ENCODE data around the gene CYP4F8.
"Not testable (repeated sequence)": the region's sequence is repeated elsewhere in the genome, so short reads cannot be mapped to it uniquely, and the experiment has no call there.

The CYP4F8 gene

DNA sequence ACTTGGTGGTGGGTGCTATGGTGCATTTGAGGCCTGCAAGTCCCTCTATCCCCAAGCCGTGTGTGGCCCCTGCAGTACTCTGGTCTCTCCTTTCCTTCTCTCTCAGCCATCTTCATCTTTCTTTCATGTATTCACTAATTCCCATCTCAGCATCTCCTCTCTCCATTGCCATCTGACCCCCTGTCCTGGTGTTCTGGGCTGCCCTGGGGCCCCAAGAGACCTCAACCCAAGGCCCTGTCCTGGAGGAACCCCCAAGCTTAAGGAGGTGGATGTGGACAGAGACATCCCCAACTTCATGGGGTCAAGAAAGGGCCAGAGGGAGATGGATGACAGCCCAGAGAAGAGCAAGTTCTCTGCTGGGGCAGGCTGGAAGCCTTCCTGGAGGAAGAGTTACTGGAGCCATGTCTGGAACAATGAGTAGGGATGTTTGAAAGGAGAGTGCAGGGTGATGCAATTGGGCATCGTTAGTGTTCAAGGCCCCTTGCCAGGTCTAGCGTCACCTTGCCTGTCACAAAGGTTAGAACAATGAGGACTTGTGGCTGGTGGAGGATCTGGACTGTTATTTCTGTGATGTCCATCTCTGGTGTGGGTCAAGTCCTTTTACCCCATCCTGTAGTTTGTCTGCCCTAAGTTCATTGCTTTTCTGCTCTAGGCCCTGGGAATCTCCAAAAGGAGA is 29.2 kb downstream of the CYP4F8 start:
- no peak for FAIRE-seq
- no peak for TF ChIP-seq POLR2A (IDR thresholded peaks at IDR 0.05; ENCODE audit: low read depth, low read length)
- no peak for DNase-seq (ENCODE audit: insufficient read length, low spot score)

DNA sequence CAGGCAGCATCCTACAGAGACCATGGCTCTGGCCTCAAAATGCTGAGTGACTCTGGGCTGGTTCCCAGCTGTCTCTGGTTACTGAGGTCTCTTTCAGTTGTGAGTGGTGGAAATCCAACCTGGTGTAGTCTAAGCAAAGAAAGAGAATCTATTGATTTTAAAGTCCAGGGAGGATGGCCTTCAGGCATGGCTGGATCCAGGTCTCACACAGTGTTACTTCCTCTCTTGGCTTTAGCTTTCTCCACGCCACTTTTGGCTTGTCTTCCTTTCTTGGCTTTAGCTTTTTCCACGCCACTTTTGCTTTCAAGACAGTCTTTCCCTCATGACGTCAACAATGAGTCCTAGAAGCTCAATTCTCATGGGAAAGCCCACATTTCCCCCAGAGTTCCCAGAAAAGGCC is 29.8 kb downstream of the CYP4F8 start:
- DNase-seq (ENCODE audit: insufficient read length, low spot score) (no peak), FAIRE-seq (no peak)
- no peak for TF ChIP-seq POLR2A (IDR thresholded peaks at IDR 0.05; ENCODE audit: low read depth, low read length)

DNA sequence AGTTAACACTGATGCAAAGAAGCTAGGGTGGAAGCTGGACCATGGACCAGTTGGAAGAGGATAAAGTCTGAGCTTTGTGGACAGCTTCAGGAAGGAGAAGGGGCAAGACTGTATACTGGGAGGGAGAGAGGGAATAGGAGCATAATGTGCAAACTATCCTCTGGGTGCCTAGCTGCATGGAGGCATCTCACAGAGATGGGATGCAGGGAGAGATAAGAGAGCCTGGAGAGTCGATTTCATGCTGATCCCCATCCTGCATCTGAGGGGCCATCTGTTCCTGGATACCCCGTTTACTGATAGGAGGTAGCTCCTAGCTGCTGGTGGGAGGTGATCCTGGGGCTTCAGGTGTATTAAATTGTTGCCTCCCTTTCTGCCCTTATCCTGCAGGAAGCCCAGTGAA is 34.5 kb downstream of the CYP4F8 start:
- DNase-seq (ENCODE audit: insufficient read length, low spot score), result no peak

DNA sequence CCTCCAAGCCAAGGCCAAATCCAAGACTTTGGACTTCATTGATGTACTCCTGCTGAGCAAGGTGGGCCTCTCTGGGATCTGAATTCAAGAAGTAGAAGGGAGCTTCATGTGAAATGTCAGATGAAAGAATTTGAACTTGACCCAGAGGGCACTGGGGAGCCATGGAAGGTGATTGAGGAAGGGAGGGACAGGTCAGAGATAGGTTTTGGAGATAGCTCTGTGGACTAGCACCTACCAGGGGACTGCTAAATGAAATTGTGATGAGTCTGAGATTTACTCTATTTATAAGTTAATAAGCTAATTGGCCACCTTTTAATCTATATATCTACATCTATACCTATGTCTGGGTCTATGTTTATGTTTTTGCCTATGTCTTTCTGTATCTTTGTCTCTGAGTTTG is 35.1 kb downstream of the CYP4F8 start:
- not testable (repeated sequence) for DNase-seq (ENCODE audit: insufficient read length, low spot score); FAIRE-seq

More for the DNA sequence above, 34.5 kb downstream of the CYP4F8 start:
- FAIRE-seq, result no peak
- TF ChIP-seq POLR2A (IDR thresholded peaks at IDR 0.05; ENCODE audit: low read depth, low read length), result no peak

DNA sequence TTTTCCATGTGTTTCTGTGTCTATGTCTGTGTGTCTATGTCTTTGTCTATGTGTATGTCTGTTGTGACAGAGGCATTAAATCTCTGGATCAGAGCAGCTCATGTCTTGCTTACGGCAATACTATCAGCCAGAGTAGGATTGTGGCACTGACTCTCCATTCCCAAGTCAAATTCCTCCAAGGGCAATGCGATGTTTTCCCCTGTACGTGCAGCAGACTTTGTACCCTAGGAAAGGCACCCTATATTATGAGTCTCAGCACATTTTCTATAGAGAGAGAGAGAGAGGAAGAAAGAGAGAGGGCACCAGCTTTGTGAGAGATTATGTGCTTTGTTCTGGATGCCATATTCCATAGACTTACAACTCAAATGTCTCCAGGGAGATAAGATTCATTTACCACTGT is 36.8 kb downstream of the CYP4F8 start:
- FAIRE-seq (no peak), DNase-seq (ENCODE audit: insufficient read length, low spot score) (no peak)

DNA sequence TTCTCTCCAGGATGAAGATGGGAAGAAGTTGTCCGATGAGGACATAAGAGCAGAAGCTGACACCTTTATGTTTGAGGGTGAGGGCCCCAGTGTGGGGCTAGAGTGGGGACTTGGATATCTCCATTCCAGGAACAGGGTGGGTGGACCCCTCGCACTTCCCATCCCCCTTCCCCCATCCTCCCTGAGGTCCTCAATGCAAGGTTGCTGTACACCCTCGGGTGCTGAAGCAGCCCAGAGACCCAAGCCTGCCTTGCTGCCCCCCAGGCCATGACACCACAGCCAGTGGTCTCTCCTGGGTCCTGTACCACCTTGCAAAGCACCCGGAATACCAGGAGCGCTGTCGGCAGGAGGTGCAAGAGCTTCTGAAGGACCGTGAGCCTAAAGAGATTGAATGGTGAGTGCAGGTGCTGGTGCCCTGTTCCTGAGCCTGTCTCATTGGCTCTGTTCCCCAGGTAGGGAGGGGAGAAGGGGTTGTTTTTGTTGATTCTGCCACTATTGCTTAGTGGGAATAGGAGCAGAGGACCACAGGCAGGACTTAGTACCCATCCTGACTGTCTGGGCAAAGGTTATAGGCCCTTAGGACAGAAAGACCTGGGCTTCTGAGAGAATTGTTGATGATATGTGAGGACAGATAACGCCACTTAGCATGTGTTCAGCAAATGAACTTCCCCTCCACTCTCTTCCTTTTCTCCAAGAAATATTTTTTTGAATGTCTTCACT is 37.7 kb downstream of the CYP4F8 start:
- no peak for FAIRE-seq
- DNase-seq (ENCODE audit: insufficient read length, low spot score), result no peak
- no peak for TF ChIP-seq POLR2A (IDR thresholded peaks at IDR 0.05; ENCODE audit: low read depth, low read length)

More for the DNA sequence above, 36.8 kb downstream of the CYP4F8 start:
- TF ChIP-seq POLR2A (IDR thresholded peaks at IDR 0.05; ENCODE audit: low read depth, low read length), result no peak

- no peak for TF ChIP-seq POLR2A (IDR thresholded peaks at IDR 0.05; ENCODE audit: low read depth, low read length)
- DNase-seq (ENCODE audit: insufficient read length, low spot score) (no peak), FAIRE-seq (no peak)
These were observed 41.4 kb downstream of the CYP4F8 start for GRCh38 chr19:15656467-15656866.

GRCh38 chr19:15663247-15663646 is 48.2 kb downstream of the CYP4F8 start:
- no peak for FAIRE-seq

DNA sequence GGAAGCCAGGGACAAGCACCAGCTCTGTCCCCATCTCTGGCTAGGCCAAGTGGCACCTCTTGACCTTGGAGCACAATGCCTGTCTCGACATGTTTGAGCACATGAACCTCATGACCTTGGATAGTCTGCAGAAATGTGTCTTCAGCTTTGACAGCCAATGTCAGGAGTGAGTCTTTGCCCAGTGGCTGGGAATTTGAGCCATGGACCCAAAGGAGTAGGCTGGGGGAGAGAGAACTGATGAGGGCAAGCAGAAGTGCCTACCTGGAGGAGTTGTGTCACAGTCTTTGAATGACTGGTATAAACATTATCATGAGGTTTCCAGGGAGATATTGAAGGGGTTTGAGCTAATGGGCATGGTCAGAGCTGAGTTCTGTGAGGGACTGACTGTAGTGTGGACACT is 51.2 kb downstream of the CYP4F8 start:
- TF ChIP-seq POLR2A (IDR thresholded peaks at IDR 0.05; ENCODE audit: low read depth, low read length), result no peak
- FAIRE-seq, result no peak
- no peak for DNase-seq (ENCODE audit: insufficient read length, low spot score)

More at GRCh38 chr19:15663247-15663646, 48.2 kb downstream of the CYP4F8 start:
- DNase-seq (ENCODE audit: insufficient read length, low spot score), result no peak
- no peak for TF ChIP-seq POLR2A (IDR thresholded peaks at IDR 0.05; ENCODE audit: low read depth, low read length)

- DNase-seq (ENCODE audit: insufficient read length, low spot score) (no peak), FAIRE-seq (no peak)
- TF ChIP-seq POLR2A (IDR thresholded peaks at IDR 0.05; ENCODE audit: low read depth, low read length), result no peak
These were observed 51.9 kb downstream of the CYP4F8 start for GRCh38 chr19:15666883-15667282.

GRCh38 chr19:15669440-15669839 is 54.4 kb downstream of the CYP4F8 start:
- DNase-seq (ENCODE audit: insufficient read length, low spot score), result no peak
- FAIRE-seq, result no peak
- no peak for TF ChIP-seq POLR2A (IDR thresholded peaks at IDR 0.05; ENCODE audit: low read depth, low read length)

- TF ChIP-seq POLR2A (IDR thresholded peaks at IDR 0.05; ENCODE audit: low read depth, low read length), result no peak
- DNase-seq (ENCODE audit: insufficient read length, low spot score) (no peak), FAIRE-seq (no peak)
These were observed 54.9 kb downstream of the CYP4F8 start for GRCh38 chr19:15669891-15670290.

GRCh38 chr19:15671237-15671821 is 56.3 kb downstream of the CYP4F8 start:
- no peak for TF ChIP-seq POLR2A (IDR thresholded peaks at IDR 0.05; ENCODE audit: low read depth, low read length)
- DNase-seq (ENCODE audit: insufficient read length, low spot score) (no peak), FAIRE-seq (no peak)

GRCh38 chr19:15671891-15672579 is 57.0 kb downstream of the CYP4F8 start:
- DNase-seq (ENCODE audit: insufficient read length, low spot score) (peak; percentile 42), FAIRE-seq (no peak)
- TF ChIP-seq POLR2A (IDR thresholded peaks at IDR 0.05; ENCODE audit: low read depth, low read length), result no peak

All from H54 (cell line).